ENCODE measurements around the gene HAPSTR1.

GRCh38 chr16:9077091-9077809, 14.2 kb upstream of the HAPSTR1 start:
- TF ChIP-seq CTCF (IDR thresholded peaks at IDR 0.05) (no peak), POLR2A (IDR thresholded peaks at IDR 0.05) (no peak)

Data from body of pancreas (tissue), 4 donors.